WTC11 (cell line): ENCODE results near the gene OPCML.

Source experiments
- CTCF ChIP-seq: fragments of 200-600 bp; IDR thresholded peaks from 2 replicates; pipeline ENCODE4 v1.8.0; 2022; ENCODE audit warnings: antibody characterized with exemption
- MLX ChIP-seq: sonication (generic); formaldehyde crosslinking; IDR thresholded peaks from 2 replicates; pipeline ENCODE4 v1.8.1; 2023; ENCODE audit warnings: mild to moderate bottlenecking, missing genetic modification reagents, moderate library complexity
- MXD4 ChIP-seq: fragments of 250-450 bp; sonication (Bioruptor Pico); IDR thresholded peaks from 2 replicates; pipeline ENCODE4 v1.8.0; 2021; ENCODE audit warnings: mild to moderate bottlenecking, moderate library complexity, borderline replicate concordance
- NR1H2 ChIP-seq: sonication (generic); formaldehyde crosslinking; IDR thresholded peaks from 2 replicates; pipeline ENCODE4 v1.9.0; 2021; ENCODE audit warnings: mild to moderate bottlenecking, moderate library complexity, missing genetic modification reagents
- ZNF416 ChIP-seq: fragments of 250-450 bp; sonication (Bioruptor Pico); IDR thresholded peaks from 2 replicates; pipeline ENCODE4 v1.9.0; 2021; ENCODE audit warnings: mild to moderate bottlenecking, inconsistent platforms
- ZNF512 ChIP-seq: sonication (generic); formaldehyde crosslinking; IDR thresholded peaks from 2 replicates; pipeline ENCODE4 v1.8.1; 2022; ENCODE audit warnings: missing genetic modification reagents, borderline replicate concordance

GRCh38 chr11:133041181-133041580, 491.1 kb downstream of the OPCML start:
- TF ChIP-seq MXD4 (no peak), ZNF416 (CRISPR knock-in tag) (no peak), NR1H2 (CRISPR knock-in tag) (no peak), MLX (CRISPR knock-in tag) (no peak), ZNF512 (CRISPR knock-in tag) (no peak), CTCF (no peak)
